Keratinocyte (primary cell): ENCODE results near the gene INAVA. TPM values are rescaled to one million over a fixed set of nuclear protein-coding genes. Genes with fewer than 3 reads are reported as not detected.

Experiments
- DNase-seq: peaks from one replicate; pipeline ENCODE4 v3.0.0-alpha.2; 2011; ENCODE audit warnings: low read depth, missing footprints, low spot score
- FAIRE-seq: peaks from 2 replicates; lab custom pipeline; 2011; peaks lifted over from hg19 to GRCh38; lab: Jason Lieb, UNC
- H2AFZ ChIP-seq: 2 replicates; pipeline ENCODE4 v1.6.0; 2012; ENCODE audit warnings: low read length, control low read depth, inconsistent platforms; ENCODE audit not compliant: control insufficient read depth
- H3K27ac ChIP-seq: 2 replicates; pipeline ENCODE4 v1.5.1; 2011; ENCODE audit warnings: low read length; ENCODE audit not compliant: control insufficient read depth, insufficient read depth
- H3K27me3 ChIP-seq: 3 replicates; pipeline ENCODE4 v1.6.0; 2011; ENCODE audit warnings: low read length; ENCODE audit not compliant: control insufficient read depth, insufficient read depth; ENCODE audit errors: extremely low read depth
- H3K36me3 ChIP-seq, 2 experiments: 2 replicates in 1 of 2; 3 replicates in 1 of 2; pipeline ENCODE4 v1.5.1; 2011; ENCODE audit warnings: low read length in 2 of 2, mild to moderate bottlenecking in 1 of 2; ENCODE audit not compliant: control insufficient read depth in 2 of 2, insufficient read depth in 2 of 2; ENCODE audit errors: extremely low read depth in 1 of 2
- H3K4me1 ChIP-seq: 3 replicates; pipeline ENCODE4 v1.5.1; 2011; ENCODE audit warnings: low read length; ENCODE audit not compliant: control insufficient read depth, insufficient read depth; ENCODE audit errors: extremely low read depth
- H3K4me2 ChIP-seq: 3 replicates; pipeline ENCODE4 v1.6.0; 2011; ENCODE audit warnings: low read depth, low read length; ENCODE audit not compliant: control insufficient read depth, insufficient read depth; ENCODE audit errors: extremely low read depth
- H3K4me3 ChIP-seq, 3 experiments: fragments of 200-600 bp in 1 of 3; sonication (generic) in 1 of 3; 2 replicates in 2 of 3; 3 replicates in 1 of 3; pipeline ENCODE4 v1.5.1; 2011 to 2016; ENCODE audit warnings: low read length in 3 of 3, mild to moderate bottlenecking in 3 of 3, control low read depth in 2 of 3, inconsistent platforms in 1 of 3, low read depth in 1 of 3, mixed read lengths in 1 of 3, mixed run types in 1 of 3, moderate library complexity in 1 of 3; ENCODE audit not compliant: control insufficient read depth in 2 of 3, insufficient read depth in 2 of 3; ENCODE audit errors: extremely low read depth in 1 of 3
- H3K79me2 ChIP-seq: 2 replicates; pipeline ENCODE4 v1.6.0; 2012; ENCODE audit warnings: low read length; ENCODE audit not compliant: control insufficient read depth, insufficient read depth
- H3K9ac ChIP-seq: 3 replicates; pipeline ENCODE4 v1.6.0; 2011; ENCODE audit warnings: low read length; ENCODE audit not compliant: control insufficient read depth, insufficient read depth; ENCODE audit errors: extremely low read depth
- H3K9me1 ChIP-seq: 3 replicates; pipeline ENCODE4 v1.6.0; 2011; ENCODE audit warnings: low read length; ENCODE audit not compliant: control insufficient read depth, insufficient read depth; ENCODE audit errors: extremely low read depth
- H3K9me3 ChIP-seq: 2 replicates; pipeline ENCODE4 v1.5.1; 2012; ENCODE audit warnings: low read depth, low read length; ENCODE audit not compliant: control insufficient read depth
- H4K20me1 ChIP-seq: 3 replicates; pipeline ENCODE4 v1.6.0; 2011; ENCODE audit warnings: low read length; ENCODE audit not compliant: control insufficient read depth, insufficient read depth; ENCODE audit errors: extremely low read depth
- CTCF ChIP-seq, 3 experiments: IDR thresholded peaks in 1 of 3; conservative IDR thresholded peaks in 1 of 3; optimal IDR thresholded peaks in 1 of 3; 2 replicates in 2 of 3; 3 replicates in 1 of 3; pipeline versions ENCODE3 to v1.5.1; 2011; ENCODE audit warnings: low read length in 3 of 3, mild to moderate bottlenecking in 3 of 3, moderate library complexity in 2 of 3, control low read depth in 1 of 3, inconsistent platforms in 1 of 3; ENCODE audit not compliant: insufficient read depth in 2 of 3; ENCODE audit errors: extremely low read depth in 1 of 3
- EZH2 ChIP-seq: IDR thresholded peaks from one replicate; pipeline ENCODE4 v1.6.1; 2012; ENCODE audit warnings: inconsistent platforms, mild to moderate bottlenecking, low read length, moderate library complexity
- dilution Hi-C: fragments of 300-500 bp; cut with MboI; formaldehyde crosslinking; loops from one replicate; pipeline ENCODE4 v1.7.0; 2020; ENCODE audit warnings: low sequenced_read_pairs; ENCODE audit not compliant: extremely low pct_ligation_motif_present
- polyA plus RNA-seq, 5 experiments: library from polyadenylated mRNA; depleted of rRNA in 3 of 5; stranded (reverse) in 3 of 5; stranded (forward) in 1 of 5; unstranded in 1 of 5; fragments of >200 nt; gene quantifications; 1 replicate in 1 of 5; 2 replicates in 3 of 5; 3 replicates in 1 of 5; pipeline versions ENCODE4 v1.2.1 to v1.2.3, GENCODE V29; 2011 to 2012; ENCODE audit warnings: missing spikeins in 2 of 5, low read depth in 1 of 5, low replicate concordance in 1 of 5

Gene INAVA
- polyA plus RNA-seq, 1 donor (not counting 4 experiments of a cell fraction or from before 2014, with no cell fraction given): 12.5 TPM

- H4K20me1 ChIP-seq: no peaks in the 10 kb centered on the region
- dilution Hi-C loops: no loop called here
- H3K9me3 ChIP-seq: no peaks in the 10 kb centered on the region
- no peaks in the 10 kb centered on the region for H3K27me3 ChIP-seq
- H3K36me3 ChIP-seq: no peaks in the 10 kb centered on the region
- H3K4me3 ChIP-seq: no peak overlapping the region
- H3K4me2 ChIP-seq: no peak overlapping the region
- H3K79me2 ChIP-seq: no peaks in the 10 kb centered on the region
- no peaks in the 10 kb centered on the region for H3K4me1 ChIP-seq
- FAIRE-seq (no peak), DNase-seq (no peak)
- H2AFZ ChIP-seq: no peak overlapping the region
- TF ChIP-seq CTCF (optimal IDR thresholded peaks at IDR 0.05 in 1 of 3, IDR thresholded peaks at IDR 0.05 in 1 of 3, conservative IDR thresholded peaks at IDR 0.05 in 1 of 3; ENCODE audit: extremely low read depth in 1 of 3, insufficient read depth in 2 of 3, low read length in 3 of 3) (no peak), EZH2 (no peak)
- H3K27ac ChIP-seq: no peak overlapping the region
- H3K9me1 ChIP-seq: no peaks in the 10 kb centered on the region
- no peak overlapping the region for H3K9ac ChIP-seq
These were observed 56.3 kb downstream of the INAVA start for GRCh38 chr1:200951016-200951415.

GRCh38 chr1:200954434-200954833 is 59.7 kb downstream of the INAVA start:
- no peak for TF ChIP-seq CTCF (optimal IDR thresholded peaks at IDR 0.05 in 1 of 3, IDR thresholded peaks at IDR 0.05 in 1 of 3, conservative IDR thresholded peaks at IDR 0.05 in 1 of 3; ENCODE audit: extremely low read depth in 1 of 3, insufficient read depth in 2 of 3, low read length in 3 of 3)
- no peak for TF ChIP-seq EZH2
- H3K9me1 ChIP-seq: no peaks in the 10 kb centered on the region
- no peak overlapping the region for H3K4me2 ChIP-seq
- H3K9me3 ChIP-seq: no peaks in the 10 kb centered on the region
- FAIRE-seq: no peak
- no peak overlapping the region for H3K4me3 ChIP-seq
- H3K36me3 ChIP-seq: no peaks in the 10 kb centered on the region
- H4K20me1 ChIP-seq: no peaks in the 10 kb centered on the region
- DNase-seq: no peak
- H3K4me1 ChIP-seq: no peaks in the 10 kb centered on the region
- dilution Hi-C loops: no loop called here
- no peak overlapping the region for H3K27ac ChIP-seq
- peaks cover 3% of the 10 kb centered on the region for H3K27me3 ChIP-seq
- H3K79me2 ChIP-seq: no peaks in the 10 kb centered on the region
- no peak overlapping the region for H3K9ac ChIP-seq
- no peak overlapping the region for H2AFZ ChIP-seq
